NCI-H748 (cell line): ENCODE results near the gene UBASH3B.
A peak's percentile ranks its signal among the peaks of the same experiment; 100 is the strongest.
"Not testable (repeated sequence)": the region's sequence is repeated elsewhere in the genome, so short reads cannot be mapped to it uniquely, and the experiment has no call there.

Experiments
- DNase-seq: peaks from one replicate; lab custom pipeline; 2025; ENCODE audit not compliant: unreplicated experiment; lab: John Stamatoyannopoulos, UW

UBASH3B gene, protein sequence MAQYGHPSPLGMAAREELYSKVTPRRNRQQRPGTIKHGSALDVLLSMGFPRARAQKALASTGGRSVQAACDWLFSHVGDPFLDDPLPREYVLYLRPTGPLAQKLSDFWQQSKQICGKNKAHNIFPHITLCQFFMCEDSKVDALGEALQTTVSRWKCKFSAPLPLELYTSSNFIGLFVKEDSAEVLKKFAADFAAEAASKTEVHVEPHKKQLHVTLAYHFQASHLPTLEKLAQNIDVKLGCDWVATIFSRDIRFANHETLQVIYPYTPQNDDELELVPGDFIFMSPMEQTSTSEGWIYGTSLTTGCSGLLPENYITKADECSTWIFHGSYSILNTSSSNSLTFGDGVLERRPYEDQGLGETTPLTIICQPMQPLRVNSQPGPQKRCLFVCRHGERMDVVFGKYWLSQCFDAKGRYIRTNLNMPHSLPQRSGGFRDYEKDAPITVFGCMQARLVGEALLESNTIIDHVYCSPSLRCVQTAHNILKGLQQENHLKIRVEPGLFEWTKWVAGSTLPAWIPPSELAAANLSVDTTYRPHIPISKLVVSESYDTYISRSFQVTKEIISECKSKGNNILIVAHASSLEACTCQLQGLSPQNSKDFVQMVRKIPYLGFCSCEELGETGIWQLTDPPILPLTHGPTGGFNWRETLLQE

DNA sequence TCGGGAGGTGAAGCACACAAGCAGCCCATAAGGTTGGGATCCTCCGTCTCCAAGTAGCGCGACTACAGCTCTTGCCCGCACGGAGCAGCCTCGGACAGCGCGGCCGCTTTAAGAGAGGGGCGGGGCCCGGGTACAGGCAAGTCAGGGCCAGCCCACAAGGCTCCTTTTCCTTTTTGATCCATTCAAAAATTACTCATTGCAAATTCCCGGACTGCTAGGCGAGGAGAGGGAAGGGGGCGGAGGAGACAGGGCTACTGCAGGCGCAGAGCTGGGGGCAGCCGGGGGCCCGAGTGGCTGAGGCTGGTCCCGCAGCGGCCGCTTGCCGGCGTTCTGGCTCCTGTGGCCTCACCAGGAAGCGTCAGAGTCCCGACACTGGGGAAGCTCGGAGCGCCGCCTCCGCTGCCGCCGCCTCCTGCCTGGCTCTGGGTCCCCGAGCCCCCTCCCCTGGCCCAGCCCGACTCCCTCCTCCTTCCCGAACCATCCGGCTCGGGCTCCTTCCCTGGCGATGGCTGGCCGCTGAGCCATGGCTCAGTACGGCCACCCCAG, at the start of gene UBASH3B:
Gene UBASH3B (plus strand): TSS at position 196 of the 546 bp plus-strand sequence. CDS start 328 bp downstream, at position 524.
- peak; percentile 54 for DNase-seq

DNA sequence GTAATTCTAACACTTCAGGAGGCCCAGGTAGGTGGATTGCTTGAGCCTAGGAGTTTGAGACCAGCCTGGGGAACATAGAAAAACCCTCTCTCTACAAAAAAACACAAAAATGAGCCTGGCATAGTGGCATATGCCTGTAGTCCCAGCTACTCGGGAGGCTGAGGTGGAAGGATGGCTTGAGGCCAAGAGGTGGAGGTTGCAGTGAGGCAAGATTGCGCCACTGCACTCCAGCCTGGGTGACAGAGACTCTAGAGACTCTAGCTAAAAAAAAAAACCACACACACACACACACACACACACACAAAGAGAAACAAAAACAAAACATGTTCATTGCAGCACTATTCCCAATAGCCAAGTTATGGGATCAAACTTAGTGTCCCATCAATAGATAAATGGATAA, 48.4 kb upstream of the UBASH3B start:
- DNase-seq: not testable (repeated sequence)

DNA sequence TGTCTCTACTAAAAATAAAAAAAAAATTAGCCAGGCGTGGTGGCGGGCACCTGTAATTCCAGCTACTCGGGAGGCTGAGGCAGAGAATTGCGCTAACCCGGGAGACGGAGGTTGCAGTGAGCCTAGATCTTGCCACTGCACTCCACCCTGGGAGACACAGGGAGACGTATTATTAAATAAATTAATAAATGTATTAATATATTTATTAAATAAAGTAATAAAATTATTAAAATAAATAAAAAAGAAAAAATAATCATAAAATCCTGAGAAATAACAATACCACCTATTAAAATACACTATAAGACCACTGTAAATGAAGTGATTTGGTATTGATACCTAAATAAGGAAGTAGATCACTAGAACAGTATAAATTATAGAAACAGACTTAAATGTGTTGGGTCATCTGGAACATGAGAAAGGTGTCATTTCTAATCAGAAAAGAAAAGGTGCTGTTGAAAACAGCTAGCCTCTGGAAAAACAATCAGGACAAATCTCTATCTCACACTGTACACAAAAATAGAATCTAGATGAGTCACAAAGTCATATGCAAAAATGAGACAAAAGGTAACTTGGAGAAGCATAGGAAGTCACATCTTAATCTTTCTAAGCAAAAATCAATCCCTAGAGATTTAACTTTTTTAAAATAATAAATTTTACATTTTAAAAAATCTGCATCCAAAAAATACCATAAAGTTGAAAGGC, 43.2 kb upstream of the UBASH3B start:
- no peak for DNase-seq

DNA sequence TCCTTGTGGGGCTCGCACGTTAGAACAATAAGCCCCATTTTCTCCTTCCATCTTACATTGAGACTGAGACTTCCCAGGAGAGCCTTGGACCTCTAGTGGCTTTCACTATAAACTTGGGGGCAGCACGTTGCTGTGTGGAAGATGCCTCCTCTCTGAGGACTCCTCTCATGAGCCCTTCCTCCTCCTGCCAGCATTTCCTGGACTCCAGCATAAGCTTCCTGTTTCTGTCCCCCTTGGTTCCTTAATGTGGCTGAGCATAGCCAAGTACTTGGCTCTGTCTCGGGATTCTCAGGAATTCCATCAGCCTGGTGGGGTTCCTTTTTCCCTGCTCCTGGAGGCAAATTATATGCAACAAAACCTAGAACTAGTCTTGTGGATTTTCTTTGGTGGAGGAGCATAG, 38.8 kb upstream of the UBASH3B start:
- no peak for DNase-seq

DNA sequence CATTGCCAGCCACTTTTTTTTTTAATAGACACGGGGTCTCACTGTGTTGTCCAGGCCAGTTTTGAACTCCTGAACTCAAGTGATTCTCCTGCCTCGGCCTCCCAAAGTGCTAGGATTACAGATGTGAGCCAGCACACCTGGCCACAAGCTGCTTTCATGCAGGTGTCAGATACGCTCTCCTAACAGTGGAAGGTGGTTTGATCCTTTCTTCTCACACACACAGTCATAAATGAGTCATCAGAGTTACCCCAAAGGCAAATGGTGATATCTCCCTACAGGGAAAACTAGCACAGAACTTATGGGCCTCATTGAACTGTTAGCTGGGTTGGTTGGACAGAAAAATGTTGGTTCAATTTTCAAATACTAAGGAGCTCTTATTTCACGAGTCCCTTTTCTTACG, 38.2 kb upstream of the UBASH3B start:
- no peak for DNase-seq

DNA sequence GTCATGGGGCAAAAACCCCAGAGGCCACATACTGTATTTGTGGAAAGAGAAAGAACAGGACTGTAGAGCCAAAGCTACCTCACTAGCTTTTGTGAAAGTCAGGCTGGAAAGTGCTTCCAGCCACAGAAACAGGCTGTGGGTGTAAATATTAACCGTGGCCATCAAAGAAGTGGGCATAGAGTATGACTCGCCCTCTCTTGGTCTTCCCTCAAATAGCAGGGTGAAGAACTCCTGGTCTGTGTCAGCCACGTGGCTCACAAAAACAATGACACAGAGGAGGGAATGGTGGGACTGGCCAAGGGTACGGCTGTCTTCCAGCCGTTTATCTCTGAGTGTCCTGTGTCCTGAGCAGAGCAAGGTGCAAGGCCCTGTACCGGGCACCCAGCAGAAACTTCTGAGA, 37.6 kb upstream of the UBASH3B start:
- DNase-seq: no peak

DNA sequence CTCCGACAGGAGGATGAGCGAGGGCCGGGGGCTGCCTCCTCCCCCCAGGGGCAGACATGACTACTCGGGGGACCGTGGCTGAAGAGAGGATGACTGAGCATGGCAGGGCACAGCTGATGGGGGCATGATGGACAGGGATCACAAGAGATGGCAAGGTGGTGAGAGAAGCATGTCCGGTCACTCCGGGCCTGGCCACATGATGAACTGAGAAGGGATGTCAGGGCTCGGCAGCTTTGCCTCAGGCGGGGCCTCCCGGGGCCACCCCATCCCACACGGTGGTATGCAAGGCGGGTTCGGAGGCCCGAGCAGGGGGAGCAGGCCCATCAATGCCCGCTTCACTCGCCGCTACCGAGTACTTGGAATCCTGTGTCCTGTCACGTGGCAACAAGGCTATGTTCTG, 36.6 kb upstream of the UBASH3B start:
- DNase-seq: no peak

DNA sequence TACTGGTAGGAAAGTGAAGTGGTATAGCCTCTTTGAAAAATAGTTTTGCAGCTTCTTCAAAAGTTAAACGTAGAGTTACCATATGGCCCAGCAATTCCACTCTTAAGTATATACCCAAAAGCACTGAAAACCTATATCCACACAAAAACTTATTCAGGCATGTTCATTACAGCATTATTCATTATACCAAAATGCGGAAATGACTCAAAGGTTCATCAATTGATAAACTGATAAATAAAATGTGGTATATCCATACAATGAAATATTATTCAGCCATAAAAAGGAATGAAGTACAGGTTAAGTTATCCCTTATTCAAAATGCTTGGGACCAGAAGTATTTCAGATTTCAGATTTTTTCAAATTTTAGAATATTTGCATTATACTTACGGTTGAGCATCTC, 35.8 kb upstream of the UBASH3B start:
- DNase-seq: no peak

DNA sequence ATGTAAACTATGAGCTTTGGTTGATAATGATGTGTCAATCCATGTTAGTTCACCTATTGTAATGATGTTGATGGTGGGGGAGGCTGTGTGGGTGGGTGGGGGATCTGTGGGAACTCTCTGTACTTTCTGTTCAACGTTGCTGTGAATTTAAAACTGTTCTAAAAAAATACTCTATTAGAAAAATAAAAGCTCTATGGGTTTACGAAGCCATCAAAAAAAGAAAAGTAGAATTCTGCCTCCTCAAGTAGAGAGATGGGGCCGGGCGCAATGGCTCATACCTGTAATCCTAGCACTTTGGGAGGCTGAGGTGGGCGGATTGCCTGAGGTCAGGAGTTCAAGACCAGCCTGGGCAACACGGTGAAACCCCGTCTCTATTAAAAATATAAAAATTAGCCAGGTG, 30.0 kb upstream of the UBASH3B start:
- DNase-seq: not testable (repeated sequence)

DNA sequence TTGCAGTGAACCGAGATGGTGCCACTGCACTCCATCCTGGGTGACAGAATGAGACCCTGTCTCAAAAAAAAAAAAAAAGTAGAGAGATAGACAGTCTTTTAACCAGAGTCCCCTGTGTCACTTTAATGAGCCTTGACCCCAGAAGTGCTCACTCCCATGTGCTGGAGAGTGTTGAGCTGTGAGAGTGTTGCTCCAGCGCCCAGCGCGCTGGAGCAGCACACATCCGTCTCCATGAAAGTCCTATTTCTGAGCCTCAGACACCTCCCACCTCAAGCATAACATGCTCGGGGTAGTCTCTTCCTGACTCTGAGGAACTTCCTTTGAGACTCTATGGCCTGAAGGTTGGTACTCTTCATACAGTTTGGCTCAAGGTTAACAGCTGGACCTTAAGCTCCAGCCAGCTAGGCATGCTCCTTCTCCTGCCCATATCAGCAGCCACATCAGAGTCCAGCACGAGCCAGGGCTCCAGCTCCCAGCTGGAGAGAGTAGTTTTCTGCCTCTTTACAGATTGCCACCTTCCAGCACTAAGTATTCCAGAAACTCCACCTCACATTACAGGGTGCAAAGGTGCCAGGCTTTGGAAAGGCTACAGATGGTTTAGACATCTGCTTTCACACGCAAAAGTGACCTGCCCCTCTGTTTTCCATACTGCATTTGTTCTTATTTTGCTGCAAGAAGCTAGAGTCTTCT, 29.4 kb upstream of the UBASH3B start:
- DNase-seq: no peak

DNA sequence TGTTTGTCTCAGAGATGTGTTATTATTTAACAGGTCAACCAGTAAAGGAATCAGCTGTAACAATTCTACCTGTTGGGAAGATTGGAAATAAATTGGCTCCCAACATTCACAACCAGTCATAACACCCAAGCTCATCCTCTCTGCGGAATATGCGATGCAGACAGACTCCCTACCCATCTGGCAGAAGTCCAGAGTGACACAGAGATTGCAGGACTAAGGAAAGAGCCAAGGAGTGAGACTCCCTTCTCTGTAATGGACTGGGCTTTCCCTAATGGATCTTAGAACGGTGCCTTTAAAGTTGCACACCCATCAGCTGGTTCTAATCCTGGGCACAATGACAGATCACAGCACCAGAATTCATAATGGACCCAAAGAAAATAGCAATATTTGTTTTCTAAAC, 27.8 kb upstream of the UBASH3B start:
- no peak for DNase-seq

DNA sequence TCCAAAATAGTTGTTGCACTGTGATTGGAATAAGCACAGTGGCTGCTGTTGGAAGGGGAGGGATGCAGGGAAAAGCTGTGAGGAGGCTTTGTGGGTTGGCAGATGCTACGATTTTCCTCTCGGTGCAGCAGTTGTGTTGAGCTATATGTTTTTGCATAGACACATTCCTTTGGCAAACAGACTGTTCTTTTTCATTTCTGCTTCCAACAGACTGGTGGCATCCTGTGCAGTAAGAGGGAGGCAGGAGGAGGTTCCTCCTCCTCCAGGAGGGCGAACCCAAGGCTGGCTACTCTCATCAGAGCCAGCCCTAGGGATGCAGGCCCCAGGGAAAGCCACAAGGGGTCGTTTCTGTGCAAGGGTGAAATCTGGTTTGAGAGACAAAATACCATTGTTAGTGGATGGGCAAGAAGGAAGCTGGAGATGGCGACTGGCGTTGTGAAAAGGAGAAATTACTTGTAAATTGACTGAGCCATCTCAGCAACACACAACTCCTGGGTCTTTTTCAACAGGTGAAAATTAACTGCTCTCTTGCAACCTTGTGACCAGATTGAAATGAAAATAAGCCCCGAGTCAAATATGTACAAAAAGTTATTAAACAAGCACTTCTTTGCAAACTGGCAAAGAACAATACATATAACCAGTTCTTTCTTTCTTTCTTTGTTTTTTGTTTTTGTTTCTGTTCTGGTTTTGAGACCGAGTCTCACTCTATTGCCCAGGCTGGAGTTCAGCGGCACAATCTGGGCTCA, 26.5 kb upstream of the UBASH3B start:
- DNase-seq: peak; percentile 20

DNA sequence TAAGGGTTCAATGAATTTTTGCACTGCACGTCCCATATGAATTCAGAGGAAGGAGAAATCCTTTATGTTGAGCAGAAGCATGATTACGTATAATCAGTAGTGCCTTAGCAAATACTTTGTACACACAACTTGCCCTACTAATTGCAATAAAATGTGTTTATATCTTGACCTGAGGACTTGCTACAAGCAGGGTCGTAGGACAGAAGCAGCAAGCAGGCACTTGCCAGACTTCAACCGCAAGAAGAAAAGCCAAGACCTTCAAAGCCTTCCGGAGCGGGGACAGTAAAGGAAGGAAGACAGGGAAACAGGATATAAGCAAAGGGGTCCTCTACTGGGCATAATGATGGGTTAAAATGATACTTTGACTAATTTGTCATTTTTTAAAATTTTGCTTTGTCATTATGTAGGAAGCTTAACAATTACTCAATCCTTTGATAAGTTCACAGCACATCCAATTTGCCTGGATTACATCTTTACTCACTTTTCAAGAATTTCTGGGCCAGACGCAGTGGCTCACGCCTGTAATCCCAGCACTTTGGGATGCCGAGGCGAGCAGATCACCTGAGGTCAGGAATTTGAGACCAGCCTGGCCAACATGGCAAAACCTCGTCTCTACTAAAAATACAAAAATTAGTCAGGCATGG, 23.2 kb upstream of the UBASH3B start:
- no peak for DNase-seq

DNA sequence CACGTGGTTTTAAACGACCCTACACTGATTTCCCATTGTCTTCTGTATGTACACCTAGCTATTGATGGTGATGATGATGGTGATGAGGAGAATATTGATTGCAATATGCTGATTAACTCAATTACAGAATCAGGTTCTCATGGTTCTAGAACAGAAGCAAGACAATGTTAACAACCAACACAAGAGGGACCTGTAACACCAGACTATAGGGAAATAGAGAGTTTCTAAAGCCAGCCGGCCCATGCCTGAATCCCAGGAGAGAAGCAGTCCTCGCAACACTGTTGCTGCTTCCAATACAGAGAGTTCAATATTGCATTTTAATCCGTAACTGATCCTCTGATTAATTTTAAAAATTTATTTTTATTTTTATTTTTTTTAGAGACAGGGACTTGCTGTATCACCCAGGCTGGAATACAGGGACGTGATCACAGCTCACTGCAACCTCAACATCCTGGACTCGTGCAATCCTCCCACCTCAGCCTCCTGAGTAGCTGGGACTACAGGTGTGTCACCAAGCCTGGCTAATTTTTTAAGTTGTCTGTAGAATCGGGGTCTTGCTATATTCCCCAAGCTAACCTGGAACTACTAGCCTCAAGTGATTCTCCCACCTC, 22.2 kb upstream of the UBASH3B start:
- DNase-seq: no peak

DNA sequence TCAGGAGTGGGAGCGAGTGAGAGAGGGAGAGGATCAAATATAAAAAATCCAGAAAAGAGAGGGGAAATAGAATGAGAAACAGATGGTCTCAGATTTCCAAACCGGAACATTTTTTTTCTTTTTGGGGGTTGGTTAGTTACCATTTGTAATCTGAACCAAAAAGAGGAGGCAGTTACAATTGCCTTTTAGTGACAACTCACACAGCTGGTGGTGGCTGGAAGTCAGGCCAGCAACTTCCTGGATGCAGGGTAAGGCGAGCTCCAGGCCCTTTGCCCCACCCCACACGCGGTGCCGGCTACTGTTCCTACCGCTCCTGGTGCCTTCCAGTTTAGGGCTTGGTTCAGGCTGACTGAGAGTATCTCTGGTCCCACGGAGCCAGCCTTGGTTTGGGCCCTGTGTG, 21.0 kb upstream of the UBASH3B start:
- no peak for DNase-seq

DNA sequence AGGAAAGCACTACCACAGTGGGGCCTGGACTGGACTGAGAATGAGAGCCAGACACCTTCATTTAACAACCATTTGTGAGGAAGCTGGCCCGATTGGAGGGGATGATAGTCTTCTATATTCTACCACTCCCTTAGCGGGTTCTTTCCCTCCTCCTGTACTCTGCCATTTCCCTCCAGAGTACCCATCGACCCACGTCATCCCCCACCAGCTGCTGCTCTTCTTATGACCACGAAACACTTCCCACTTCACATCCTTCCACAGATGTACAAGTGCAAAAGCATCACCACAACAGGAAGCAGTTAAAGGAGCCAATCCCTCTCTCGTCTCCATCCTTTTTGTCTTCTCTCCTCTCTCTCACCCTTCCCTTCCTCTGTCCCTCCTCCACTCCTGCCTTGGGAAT, 18.0 kb upstream of the UBASH3B start:
- DNase-seq: no peak

DNA sequence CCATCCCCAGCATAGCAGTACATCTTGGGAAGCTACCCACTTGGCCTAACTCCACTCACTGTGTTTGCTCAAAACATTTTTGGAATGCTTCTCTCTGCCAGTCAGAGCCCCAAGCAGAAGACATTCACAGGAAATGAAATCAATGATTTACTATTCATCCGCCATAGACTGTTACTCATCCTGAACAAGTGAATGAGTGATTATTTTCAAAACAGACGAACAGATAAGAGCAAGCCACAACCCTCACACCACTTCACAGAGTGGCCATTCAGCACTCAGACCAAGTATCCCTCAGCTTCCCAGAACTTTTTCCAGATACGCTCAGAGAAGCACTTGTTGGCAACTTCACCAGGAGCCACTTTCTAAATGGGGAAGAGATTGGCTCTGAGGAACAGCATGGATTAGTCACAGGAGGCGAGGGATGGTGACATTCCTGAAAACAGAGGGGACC, 13.0 kb upstream of the UBASH3B start:
- no peak for DNase-seq

DNA sequence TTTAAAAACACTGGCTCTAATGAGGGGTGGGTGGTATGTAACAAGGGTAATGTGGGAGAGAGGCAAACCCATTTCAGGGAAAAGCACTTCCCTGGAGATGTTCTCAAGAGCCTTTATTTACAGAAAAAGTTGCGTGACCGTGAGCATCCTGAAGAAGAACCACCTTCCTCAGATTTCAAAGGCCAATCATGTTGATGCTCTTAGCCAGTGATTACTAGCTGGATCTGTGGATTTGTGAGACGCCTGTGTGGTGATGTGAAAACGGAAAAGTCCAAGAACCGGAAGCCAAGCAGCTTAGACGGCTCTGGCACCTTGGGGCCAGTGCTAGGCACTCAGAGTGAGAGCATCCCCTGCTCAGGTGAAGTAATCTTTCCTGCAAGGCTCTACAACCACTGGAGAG, 12.6 kb upstream of the UBASH3B start:
- no peak for DNase-seq

DNA sequence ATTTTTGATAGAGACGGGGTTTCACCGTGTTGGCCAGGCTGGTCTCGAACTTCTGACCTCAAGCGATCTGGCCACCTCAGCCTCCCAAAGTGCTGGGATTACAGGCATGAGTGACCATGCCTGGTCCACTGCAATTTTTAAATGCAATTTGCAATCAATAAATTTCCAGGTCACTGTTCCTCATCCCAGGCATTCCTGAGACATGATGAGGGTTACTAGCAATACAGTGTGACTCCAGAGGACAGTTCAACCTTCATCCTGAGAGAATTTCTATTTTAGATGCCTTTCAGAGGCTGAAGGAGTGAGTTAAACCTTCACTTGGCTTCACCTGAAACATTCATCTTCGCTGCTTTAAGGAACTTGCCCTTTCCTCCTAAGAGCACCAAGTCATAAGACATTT, 9.7 kb upstream of the UBASH3B start:
- no peak for DNase-seq
